DOHH2 (cell line): ENCODE results near the gene ACVR1B.

Experiments
- H3F3A ChIP-seq: fragments of 200-600 bp; sonication (generic), shearing (Covaris generic); 2 replicates; pipeline ENCODE4 v1.6.0; 2016; ENCODE audit warnings: antibody characterized with exemption, mild to moderate bottlenecking; ENCODE audit not compliant: control insufficient read depth, insufficient read depth
- H3K27ac ChIP-seq: fragments of 200-600 bp; sonication (generic); 2 replicates; pipeline ENCODE4 v1.5.1; 2014; ENCODE audit warnings: low read depth, mild to moderate bottlenecking, low read length, moderate library complexity
- H3K27me3 ChIP-seq: fragments of 200-600 bp; sonication (generic); 2 replicates; pipeline ENCODE4 v1.6.1; 2014; ENCODE audit warnings: mild to moderate bottlenecking, low read length, mixed read lengths; ENCODE audit not compliant: control insufficient read depth
- H3K36me3 ChIP-seq: fragments of 200-600 bp; sonication (generic); 2 replicates; pipeline ENCODE4 v1.6.1; 2014; ENCODE audit warnings: mild to moderate bottlenecking, low read length, moderate library complexity, mixed read lengths; ENCODE audit not compliant: control insufficient read depth
- H3K4me1 ChIP-seq: fragments of 200-600 bp; sonication (generic); 2 replicates; pipeline ENCODE4 v1.6.1; 2014; ENCODE audit warnings: mild to moderate bottlenecking, low read length, mixed read lengths; ENCODE audit not compliant: control insufficient read depth
- H3K4me2 ChIP-seq: fragments of 200-600 bp; sonication (generic); 2 replicates; pipeline ENCODE4 v1.6.0; 2014; ENCODE audit warnings: mild to moderate bottlenecking, low read length, moderate library complexity
- H3K4me3 ChIP-seq: fragments of 200-600 bp; sonication (generic); 2 replicates; pipeline ENCODE4 v1.5.1; 2014; ENCODE audit warnings: mild to moderate bottlenecking, low read length, mixed read lengths
- H3K79me2 ChIP-seq: fragments of 200-600 bp; sonication (generic); 2 replicates; pipeline ENCODE4 v1.6.1; 2014; ENCODE audit warnings: mild to moderate bottlenecking, low read length, mixed read lengths; ENCODE audit not compliant: control insufficient read depth
- H3K9me2 ChIP-seq: fragments of 200-600 bp; sonication (generic); replicated peaks from 2 replicates; pipeline ENCODE4 v1.6.1; 2014; ENCODE audit warnings: mild to moderate bottlenecking, low read length, mixed read lengths; ENCODE audit not compliant: control insufficient read depth
- H3K9me3 ChIP-seq: fragments of 200-600 bp; sonication (generic); 2 replicates; pipeline ENCODE4 v1.6.1; 2014; ENCODE audit warnings: antibody characterized with exemption, low read length, mixed read lengths; ENCODE audit not compliant: control insufficient read depth, insufficient read depth
- H4K20me1 ChIP-seq: fragments of 200-600 bp; sonication (generic); 2 replicates; pipeline ENCODE4 v1.6.0; 2014; ENCODE audit warnings: low read depth, mild to moderate bottlenecking, antibody characterized with exemption, low read length, moderate library complexity; ENCODE audit not compliant: control insufficient read depth, insufficient read depth
- EZH2phosphoT487 ChIP-seq: fragments of 200-600 bp; sonication (generic); IDR thresholded peaks from 2 replicates; pipeline ENCODE4 v1.6.1; 2017; ENCODE audit warnings: borderline replicate concordance, mild to moderate bottlenecking, antibody characterized with exemption, low read length, moderate library complexity, mixed read lengths
- TF ChIP-seq, protein P1 (sequence below): fragments of 200-600 bp; sonication (generic); IDR thresholded peaks from one replicate; pipeline ENCODE4 v1.5.1; 2014; ENCODE audit warnings: antibody characterized with exemption, mild to moderate bottlenecking, low read depth, low read length; ENCODE audit not compliant: poor library complexity, severe bottlenecking

ACVR1B gene

DNA sequence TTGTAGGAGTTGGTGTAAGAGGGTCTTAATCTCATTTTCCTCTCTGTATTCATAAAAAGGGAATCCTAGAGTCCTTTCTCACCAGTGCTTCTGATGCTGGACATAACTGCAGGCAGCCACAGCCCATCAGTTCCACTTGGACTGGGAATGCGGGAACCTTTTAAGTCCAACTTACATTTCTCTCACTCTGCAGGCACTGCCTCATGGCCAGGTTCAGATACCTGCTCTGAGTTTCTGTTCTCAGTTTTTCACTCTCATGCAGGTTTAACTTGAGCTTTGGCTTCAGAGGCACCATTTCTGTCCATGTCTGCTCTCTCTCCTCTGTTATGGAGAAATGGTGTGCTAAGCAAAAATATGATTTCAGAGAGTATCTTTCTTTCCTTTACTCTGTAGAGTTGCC lies 4.2 kb downstream of the ACVR1B start:
- TF ChIP-seq EZH2phosphoT487: no peak
- TF ChIP-seq, protein P1, sequence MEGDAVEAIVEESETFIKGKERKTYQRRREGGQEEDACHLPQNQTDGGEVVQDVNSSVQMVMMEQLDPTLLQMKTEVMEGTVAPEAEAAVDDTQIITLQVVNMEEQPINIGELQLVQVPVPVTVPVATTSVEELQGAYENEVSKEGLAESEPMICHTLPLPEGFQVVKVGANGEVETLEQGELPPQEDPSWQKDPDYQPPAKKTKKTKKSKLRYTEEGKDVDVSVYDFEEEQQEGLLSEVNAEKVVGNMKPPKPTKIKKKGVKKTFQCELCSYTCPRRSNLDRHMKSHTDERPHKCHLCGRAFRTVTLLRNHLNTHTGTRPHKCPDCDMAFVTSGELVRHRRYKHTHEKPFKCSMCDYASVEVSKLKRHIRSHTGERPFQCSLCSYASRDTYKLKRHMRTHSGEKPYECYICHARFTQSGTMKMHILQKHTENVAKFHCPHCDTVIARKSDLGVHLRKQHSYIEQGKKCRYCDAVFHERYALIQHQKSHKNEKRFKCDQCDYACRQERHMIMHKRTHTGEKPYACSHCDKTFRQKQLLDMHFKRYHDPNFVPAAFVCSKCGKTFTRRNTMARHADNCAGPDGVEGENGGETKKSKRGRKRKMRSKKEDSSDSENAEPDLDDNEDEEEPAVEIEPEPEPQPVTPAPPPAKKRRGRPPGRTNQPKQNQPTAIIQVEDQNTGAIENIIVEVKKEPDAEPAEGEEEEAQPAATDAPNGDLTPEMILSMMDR: no peak
- H3K9me3 ChIP-seq: no peaks in the 10 kb centered on the region
- peaks cover 50% of the 10 kb centered on the region for H3K4me1 ChIP-seq
- no peak overlapping the region for H3K4me3 ChIP-seq
- H3K79me2 ChIP-seq: peaks cover 70% of the 10 kb centered on the region
- H3F3A ChIP-seq: no peaks in the 10 kb centered on the region
- H4K20me1 ChIP-seq: peaks cover 15% of the 10 kb centered on the region
- H3K9me2 ChIP-seq: no peaks in the 10 kb centered on the region
- H3K27ac ChIP-seq: no peak overlapping the region
- peaks cover 5% of the 10 kb centered on the region for H3K27me3 ChIP-seq
- H3K36me3 ChIP-seq: no peaks in the 10 kb centered on the region; the same call in 1 of the 2 replicates
- no peak overlapping the region for H3K4me2 ChIP-seq

DNA sequence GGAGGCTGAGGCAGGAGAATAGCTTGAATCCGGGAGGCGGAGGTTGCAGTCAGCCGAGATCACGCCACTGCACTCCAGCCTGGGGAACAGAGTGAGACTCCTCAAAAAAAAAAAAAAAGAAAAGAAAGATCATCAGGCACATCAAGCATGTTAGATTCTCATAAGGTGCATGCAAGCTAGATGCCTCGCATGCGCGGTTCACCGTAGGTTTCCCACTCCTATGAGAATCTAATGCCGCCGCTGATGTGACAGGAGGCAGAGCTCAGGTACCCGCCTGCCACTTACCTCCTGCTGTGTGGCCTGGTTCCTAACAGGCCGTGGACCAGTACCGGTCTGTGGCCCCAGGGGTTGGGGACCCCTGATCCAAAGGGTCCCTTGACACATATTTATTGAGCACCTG lies 7.0 kb downstream of the ACVR1B start:
- H4K20me1 ChIP-seq: peaks cover 15% of the 10 kb centered on the region
- H3K4me3 ChIP-seq: no peak overlapping the region
- no peaks in the 10 kb centered on the region for H3K9me2 ChIP-seq
- H3K4me2 ChIP-seq: no peak overlapping the region
- H3K4me1 ChIP-seq: peaks cover 31% of the 10 kb centered on the region
- H3K9me3 ChIP-seq: no peaks in the 10 kb centered on the region
- no peaks in the 10 kb centered on the region for H3K27me3 ChIP-seq
- H3K27ac ChIP-seq: no peak overlapping the region
- no peak for TF ChIP-seq EZH2phosphoT487
- TF ChIP-seq, protein P1: no peak
- peaks cover 4% of the 10 kb centered on the region for H3K36me3 ChIP-seq
- H3F3A ChIP-seq: 0 out of 2 replicates have a peak, but pooled peaks cover 4% of the 10 kb centered on the region
- peaks cover 65% of the 10 kb centered on the region for H3K79me2 ChIP-seq

DNA sequence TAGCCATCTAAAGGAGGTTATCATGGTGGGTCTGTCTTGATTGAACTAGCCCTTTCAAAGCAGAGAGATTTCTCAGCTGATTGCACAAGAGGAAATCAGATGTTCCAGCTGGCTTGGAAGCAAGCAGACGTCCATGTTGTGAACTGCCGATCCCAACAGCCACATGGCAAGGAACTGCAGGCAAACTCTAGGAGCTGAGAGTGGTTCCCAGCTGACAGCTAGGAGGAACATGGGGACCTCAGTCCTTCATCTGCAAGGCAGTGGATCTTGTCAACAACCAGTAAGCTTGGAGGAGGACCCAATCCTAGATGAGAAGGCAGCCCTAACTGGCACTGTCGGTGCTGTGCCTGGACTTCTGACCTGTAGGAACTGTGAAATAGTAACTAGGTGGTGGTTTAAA lies 7.7 kb downstream of the ACVR1B start:
- H3K4me2 ChIP-seq: no peak overlapping the region
- H3F3A ChIP-seq: 0 out of 2 replicates have a peak, but pooled peaks cover 4% of the 10 kb centered on the region
- TF ChIP-seq, protein P1: no peak
- TF ChIP-seq EZH2phosphoT487: no peak
- H3K9me2 ChIP-seq: no peaks in the 10 kb centered on the region
- 0 out of 2 replicates have a peak, but pooled peaks cover 9% of the 10 kb centered on the region for H4K20me1 ChIP-seq
- H3K79me2 ChIP-seq: peaks cover 64% of the 10 kb centered on the region
- H3K4me3 ChIP-seq: no peak overlapping the region
- H3K36me3 ChIP-seq: peaks cover 6% of the 10 kb centered on the region
- H3K27me3 ChIP-seq: no peaks in the 10 kb centered on the region
- peaks cover 24% of the 10 kb centered on the region for H3K4me1 ChIP-seq
- H3K27ac ChIP-seq: no peak overlapping the region
- H3K9me3 ChIP-seq: no peaks in the 10 kb centered on the region

DNA sequence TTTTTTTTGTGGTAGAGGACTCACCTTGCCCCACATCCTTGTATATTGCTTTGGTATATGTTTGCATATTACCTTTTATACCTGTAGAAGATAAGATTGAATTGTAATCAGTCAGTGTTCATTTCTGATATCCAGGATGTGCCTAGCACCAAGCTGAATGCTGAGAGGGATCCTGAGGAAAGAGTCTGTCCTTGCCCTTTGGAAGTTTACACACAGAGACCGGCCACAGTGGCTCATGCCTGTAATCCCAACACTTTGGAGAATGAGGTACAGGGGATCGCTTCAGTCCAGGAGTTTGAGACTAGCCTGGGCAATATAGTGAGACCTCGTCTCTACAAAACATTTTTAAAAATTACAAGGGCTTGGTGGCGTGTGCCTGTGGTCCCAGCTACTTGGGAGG lies 8.4 kb downstream of the ACVR1B start:
- Histone ChIP-seq H3K36me3 (peaks cover 6% of the 10 kb centered on the region), H4K20me1 (0 out of 2 replicates have a peak, but pooled peaks cover 3% of the 10 kb centered on the region), H3F3A (0 out of 2 replicates have a peak, but pooled peaks cover 4% of the 10 kb centered on the region), H3K79me2 (peaks cover 63% of the 10 kb centered on the region), H3K4me3 (no peak overlapping the region), H3K4me2 (no peak overlapping the region), H3K9me3 (no peaks in the 10 kb centered on the region), H3K9me2 (no peaks in the 10 kb centered on the region), H3K27me3 (no peaks in the 10 kb centered on the region), H3K27ac (no peak overlapping the region), H3K4me1 (peaks cover 17% of the 10 kb centered on the region)
- TF ChIP-seq, protein P1: no peak
- TF ChIP-seq EZH2phosphoT487: no peak
